HL-60 (cell line): Measurements from ENCODE around the gene OSBPL7.

Experiments
- CTCF ChIP-seq: IDR thresholded peaks from one replicate; pipeline ENCODE4 v1.5.1; 2011; ENCODE audit warnings: low read length, control low read depth, inconsistent platforms; ENCODE audit not compliant: insufficient read depth
- POLR2AphosphoS5 ChIP-seq: IDR thresholded peaks from 2 replicates; pipeline ENCODE4 v1.6.1; 2012; ENCODE audit warnings: low read depth

GRCh38 chr17:47845716-47846075 is 24.1 kb upstream of the OSBPL7 start:
- no peak for TF ChIP-seq CTCF
- TF ChIP-seq POLR2AphosphoS5, result no peak
